HEK293 (cell line): ENCODE data around the gene SERPINI1.

ENCODE experiments used
- CTCF ChIA-PET: fragments of 350-600 bp; formaldehyde crosslinking; extraction: SDS; loops from one replicate; lab custom pipeline; 2021; ENCODE audit warnings: antibody characterized with exemption; lab: Yijun Ruan, JAX
- POLR2A ChIA-PET: fragments of 300-600 bp; formaldehyde crosslinking; extraction: SDS; loops from one replicate; lab custom pipeline; 2020; ENCODE audit warnings: antibody characterized with exemption, inconsistent platforms; lab: Yijun Ruan, JAX
- H3K27ac ChIP-seq: fragments of 200-500 bp; sonication (Bioruptor generic); 2 replicates; pipeline ENCODE4 v1.5.1; 2014; ENCODE audit warnings: low read depth, low read length, control low read depth, inconsistent platforms; ENCODE audit errors: extremely low read depth
- H3K36me3 ChIP-seq, 2 experiments: fragments of 200-500 bp in 1 of 2; sonication (Bioruptor generic) in 1 of 2; 1 replicate in 1 of 2; 2 replicates in 1 of 2; pipeline ENCODE4 v1.5.1; 2014 to 2017; ENCODE audit warnings: inconsistent platforms in 2 of 2, low read length in 2 of 2; ENCODE audit not compliant: control insufficient read depth in 2 of 2, insufficient read depth in 1 of 2
- H3K4me1 ChIP-seq: fragments of 200-500 bp; sonication (Bioruptor generic); 2 replicates; pipeline ENCODE4 v1.5.1; 2014; ENCODE audit warnings: mild to moderate bottlenecking, low read length, inconsistent platforms; ENCODE audit not compliant: control insufficient read depth, insufficient read depth
- H3K4me3 ChIP-seq: 2 replicates; pipeline ENCODE4 v1.5.1; 2011; ENCODE audit warnings: low read depth, mild to moderate bottlenecking, control low read depth, low read length, moderate library complexity
- H3K9me3 ChIP-seq: fragments of 200-500 bp; sonication (Bioruptor generic); 2 replicates; pipeline ENCODE4 v1.5.1; 2014; ENCODE audit warnings: low read depth, low read length, inconsistent platforms; ENCODE audit not compliant: control insufficient read depth, insufficient read depth
- BCL11B ChIP-seq: fragments of 450-650 bp; formaldehyde crosslinking; IDR thresholded peaks from 2 replicates; pipeline ENCODE4 v1.5.1; 2016; ENCODE audit warnings: low read depth, missing biosample characterization, missing genetic modification characterization
- GFI1B ChIP-seq: fragments of 450-650 bp; formaldehyde crosslinking; IDR thresholded peaks from 2 replicates; pipeline ENCODE4 v1.5.1; 2016; ENCODE audit warnings: missing biosample characterization, missing genetic modification characterization
- GLIS1 ChIP-seq: fragments of 450-650 bp; formaldehyde crosslinking; IDR thresholded peaks from 2 replicates; pipeline ENCODE4 v1.5.1; 2016; ENCODE audit warnings: missing biosample characterization, missing genetic modification characterization
- GLIS2 ChIP-seq: fragments of 450-650 bp; formaldehyde crosslinking; IDR thresholded peaks from 2 replicates; pipeline ENCODE4 v1.5.1; 2016; ENCODE audit warnings: missing biosample characterization, missing genetic modification characterization
- INSM2 ChIP-seq: fragments of 450-650 bp; formaldehyde crosslinking; IDR thresholded peaks from 2 replicates; pipeline ENCODE4 v1.5.1; 2016; ENCODE audit warnings: missing biosample characterization, missing genetic modification characterization
- KLF16 ChIP-seq: fragments of 450-650 bp; formaldehyde crosslinking; IDR thresholded peaks from 2 replicates; pipeline ENCODE4 v1.5.1; 2017; ENCODE audit warnings: missing biosample characterization, missing genetic modification characterization
- PBX3 ChIP-seq: sonication (generic); formaldehyde crosslinking; IDR thresholded peaks from 2 replicates; pipeline ENCODE4 v1.8.1; 2022; ENCODE audit warnings: mild to moderate bottlenecking, moderate library complexity, missing genetic modification reagents
- ZBTB7A ChIP-seq: fragments of 450-650 bp; formaldehyde crosslinking; IDR thresholded peaks from 2 replicates; pipeline ENCODE4 v1.5.1; 2016; ENCODE audit warnings: low read depth, missing biosample characterization, missing genetic modification characterization
- ZFHX2 ChIP-seq: fragments of 450-650 bp; formaldehyde crosslinking; conservative IDR thresholded peaks from 2 replicates; pipeline ENCODE4 v1.5.1; 2016; ENCODE audit warnings: missing biosample characterization, missing genetic modification characterization
- ZFP41 ChIP-seq: fragments of 450-650 bp; formaldehyde crosslinking; IDR thresholded peaks from 2 replicates; pipeline ENCODE4 v1.5.1; 2016; ENCODE audit warnings: missing biosample characterization, missing genetic modification characterization, borderline replicate concordance
- ZFP69B ChIP-seq: fragments of 450-650 bp; formaldehyde crosslinking; IDR thresholded peaks from 2 replicates; pipeline ENCODE4 v1.5.1; 2016; ENCODE audit warnings: missing biosample characterization, missing genetic modification characterization
- ZNF10 ChIP-seq: fragments of 450-650 bp; formaldehyde crosslinking; IDR thresholded peaks from 2 replicates; pipeline ENCODE4 v1.5.1; 2017; ENCODE audit warnings: missing biosample characterization, missing genetic modification characterization
- ZNF121 ChIP-seq: fragments of 450-650 bp; formaldehyde crosslinking; IDR thresholded peaks from 2 replicates; pipeline ENCODE4 v1.5.1; 2016; ENCODE audit warnings: missing biosample characterization, missing genetic modification characterization
- ZNF157 ChIP-seq: fragments of 450-650 bp; formaldehyde crosslinking; IDR thresholded peaks from 2 replicates; pipeline ENCODE4 v1.5.1; 2016; ENCODE audit warnings: missing biosample characterization, missing genetic modification characterization
- ZNF18 ChIP-seq: fragments of 450-650 bp; formaldehyde crosslinking; IDR thresholded peaks from 2 replicates; pipeline ENCODE4 v1.5.1; 2016; ENCODE audit warnings: missing biosample characterization, missing genetic modification characterization
- ZNF274 ChIP-seq, 2 experiments: fragments of 200-500 bp in 1 of 2; fragments of 450-650 bp in 1 of 2; sonication (Bioruptor generic) in 1 of 2; formaldehyde crosslinking in 1 of 2; IDR thresholded peaks; 2 replicates each; pipeline versions ENCODE4 v1.5.1 to v1.6.1; 2014 to 2016; ENCODE audit warnings: borderline replicate concordance in 1 of 2, inconsistent platforms in 1 of 2, low read length in 1 of 2, missing biosample characterization in 1 of 2, missing genetic modification characterization in 1 of 2
- ZNF398 ChIP-seq: fragments of 450-650 bp; formaldehyde crosslinking; IDR thresholded peaks from 2 replicates; pipeline ENCODE4 v1.5.1; 2017; ENCODE audit warnings: missing biosample characterization, missing genetic modification characterization
- ZNF530 ChIP-seq: fragments of 450-650 bp; formaldehyde crosslinking; IDR thresholded peaks from 2 replicates; pipeline ENCODE4 v1.5.1; 2016; ENCODE audit warnings: low read depth, missing biosample characterization, missing genetic modification characterization
- ZNF548 ChIP-seq: fragments of 450-650 bp; formaldehyde crosslinking; IDR thresholded peaks from 2 replicates; pipeline ENCODE4 v1.5.1; 2016; ENCODE audit warnings: missing biosample characterization, missing genetic modification characterization
- ZNF558 ChIP-seq: fragments of 450-650 bp; formaldehyde crosslinking; IDR thresholded peaks from 2 replicates; pipeline ENCODE4 v1.5.1; 2016; ENCODE audit warnings: missing biosample characterization, missing genetic modification characterization
- ZNF560 ChIP-seq: fragments of 450-650 bp; formaldehyde crosslinking; IDR thresholded peaks from 2 replicates; pipeline ENCODE4 v1.5.1; 2017; ENCODE audit warnings: missing biosample characterization, missing genetic modification characterization, borderline replicate concordance
- ZNF623 ChIP-seq: fragments of 450-650 bp; formaldehyde crosslinking; IDR thresholded peaks from 2 replicates; pipeline ENCODE4 v1.5.1; 2016; ENCODE audit warnings: missing biosample characterization, missing genetic modification characterization
- ZNF670 ChIP-seq: fragments of 450-650 bp; formaldehyde crosslinking; IDR thresholded peaks from 2 replicates; pipeline ENCODE4 v1.5.1; 2016; ENCODE audit warnings: missing biosample characterization, missing genetic modification characterization, low read depth
- ZSCAN23 ChIP-seq: fragments of 450-650 bp; formaldehyde crosslinking; IDR thresholded peaks from 2 replicates; pipeline ENCODE4 v1.5.1; 2016; ENCODE audit warnings: missing biosample characterization, missing genetic modification characterization

Gene SERPINI1

GRCh38 chr3:167844528-167844927, 109.0 kb downstream of the SERPINI1 start (continued):
- no peak for TF ChIP-seq ZNF398 (tag by site-specific recombination)
- TF ChIP-seq ZNF670 = no peak
- no peak for TF ChIP-seq ZNF560 (tag by site-specific recombination)
- TF ChIP-seq ZFHX2 = no peak
- no peak for TF ChIP-seq GFI1B (tag by site-specific recombination)
- no peak for TF ChIP-seq ZNF530 (tag by site-specific recombination)

GRCh38 chr3:167851171-167851570, 115.7 kb downstream of the SERPINI1 start:
- CTCF ChIA-PET = no interaction called here
- TF ChIP-seq ZNF157 (tag by site-specific recombination) (no peak), GLIS2 (no peak), ZNF10 (tag by site-specific recombination) (no peak), ZNF623 (tag by site-specific recombination) (no peak), ZFHX2 (no peak), GLIS1 (tag by site-specific recombination) (no peak), ZBTB7A (no peak), ZNF18 (tag by site-specific recombination) (no peak), ZFP69B (tag by site-specific recombination) (no peak)
- no peak overlapping the region for H3K27ac ChIP-seq
- POLR2A ChIA-PET = no interaction called here
- no peaks in the 10 kb centered on the region for H3K9me3 ChIP-seq
- H3K36me3 ChIP-seq = no peaks in the 10 kb centered on the region
- no peak overlapping the region for H3K4me3 ChIP-seq
- no peaks in the 10 kb centered on the region for H3K4me1 ChIP-seq

GRCh38 chr3:167851749-167852148, 116.2 kb downstream of the SERPINI1 start:
- ChIA-PET CTCF (no interaction called here), POLR2A (no interaction called here)
- no peaks in the 10 kb centered on the region for H3K4me1 ChIP-seq
- H3K4me3 ChIP-seq = no peak overlapping the region
- no peaks in the 10 kb centered on the region for H3K36me3 ChIP-seq
- no peak overlapping the region for H3K27ac ChIP-seq
- H3K9me3 ChIP-seq = no peaks in the 10 kb centered on the region
- TF ChIP-seq INSM2 (tag by site-specific recombination) = no peak
- TF ChIP-seq ZNF548 (tag by site-specific recombination) = no peak
- TF ChIP-seq ZFP41 (tag by site-specific recombination) = no peak
- TF ChIP-seq PBX3 (CRISPR knock-in tag) = no peak
- no peak for TF ChIP-seq KLF16
- TF ChIP-seq ZSCAN23 = no peak
- no peak for TF ChIP-seq ZNF121 (tag by site-specific recombination)
- TF ChIP-seq ZNF274 (IDR thresholded peaks at IDR 0.05; ENCODE audit: low read length) = no peak
- no peak for TF ChIP-seq ZNF274 (tag by site-specific recombination; IDR thresholded peaks at IDR 0.05; ENCODE audit: borderline replicate concordance)
- TF ChIP-seq BCL11B (tag by site-specific recombination) = no peak
- TF ChIP-seq ZNF558 (tag by site-specific recombination) = no peak
